H4 (cell line): ENCODE measurements around the gene ANKRD13D. TPM values are rescaled to one million over a fixed set of nuclear protein-coding genes. Genes with fewer than 3 reads are reported as not detected.

Experiments used
- DNase-seq: peaks from one replicate; pipeline ENCODE4 v3.0.0-alpha.2; 2015; ENCODE audit warnings: low spot score
- total RNA-seq: library from RNA; depleted of rRNA; stranded (reverse); fragments of >200 nt; shearing (Covaris generic); gene quantifications from 2 replicates; pipeline ENCODE4 v1.2.3, GENCODE V29; 2014

The ANKRD13D gene
- total RNA-seq, 1 experiment from 2014 or later, result 5.6 TPM

DNA sequence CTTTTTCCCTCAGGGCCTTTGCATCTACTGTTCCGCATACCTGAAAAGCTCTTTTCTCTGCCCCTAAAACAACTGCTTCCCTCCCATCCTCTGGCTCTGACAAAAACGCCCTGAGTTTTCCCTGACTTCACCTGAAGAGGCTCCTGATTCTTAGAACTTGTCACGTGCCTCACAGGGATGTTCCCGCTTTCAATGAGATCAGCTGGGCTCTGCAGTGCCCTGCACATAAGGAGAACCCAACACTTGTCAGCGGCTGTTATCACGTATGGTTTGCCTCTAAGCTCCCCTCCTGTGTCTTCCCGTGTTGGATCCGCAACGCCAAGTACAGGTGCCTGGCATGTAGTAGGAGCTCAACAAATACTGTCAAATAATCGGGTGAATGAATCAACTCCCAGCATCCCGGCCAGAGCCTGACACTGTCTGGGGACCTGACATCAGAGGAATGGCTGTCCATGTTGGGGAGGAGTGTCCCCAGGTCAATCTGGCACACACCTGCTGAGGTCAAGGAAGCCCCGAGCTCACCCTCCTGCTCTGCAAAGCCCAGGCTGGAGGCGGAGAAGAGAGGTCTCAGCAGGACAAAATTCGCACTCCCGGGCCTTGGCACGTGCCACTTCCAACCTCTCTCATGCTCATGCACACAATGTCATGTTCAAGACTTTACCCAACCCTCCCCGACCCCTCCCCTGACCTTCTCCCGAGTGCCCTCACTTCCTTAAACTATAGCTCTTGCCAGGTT is 27.0 kb upstream of the ANKRD13D start:
- no peak for DNase-seq

DNA sequence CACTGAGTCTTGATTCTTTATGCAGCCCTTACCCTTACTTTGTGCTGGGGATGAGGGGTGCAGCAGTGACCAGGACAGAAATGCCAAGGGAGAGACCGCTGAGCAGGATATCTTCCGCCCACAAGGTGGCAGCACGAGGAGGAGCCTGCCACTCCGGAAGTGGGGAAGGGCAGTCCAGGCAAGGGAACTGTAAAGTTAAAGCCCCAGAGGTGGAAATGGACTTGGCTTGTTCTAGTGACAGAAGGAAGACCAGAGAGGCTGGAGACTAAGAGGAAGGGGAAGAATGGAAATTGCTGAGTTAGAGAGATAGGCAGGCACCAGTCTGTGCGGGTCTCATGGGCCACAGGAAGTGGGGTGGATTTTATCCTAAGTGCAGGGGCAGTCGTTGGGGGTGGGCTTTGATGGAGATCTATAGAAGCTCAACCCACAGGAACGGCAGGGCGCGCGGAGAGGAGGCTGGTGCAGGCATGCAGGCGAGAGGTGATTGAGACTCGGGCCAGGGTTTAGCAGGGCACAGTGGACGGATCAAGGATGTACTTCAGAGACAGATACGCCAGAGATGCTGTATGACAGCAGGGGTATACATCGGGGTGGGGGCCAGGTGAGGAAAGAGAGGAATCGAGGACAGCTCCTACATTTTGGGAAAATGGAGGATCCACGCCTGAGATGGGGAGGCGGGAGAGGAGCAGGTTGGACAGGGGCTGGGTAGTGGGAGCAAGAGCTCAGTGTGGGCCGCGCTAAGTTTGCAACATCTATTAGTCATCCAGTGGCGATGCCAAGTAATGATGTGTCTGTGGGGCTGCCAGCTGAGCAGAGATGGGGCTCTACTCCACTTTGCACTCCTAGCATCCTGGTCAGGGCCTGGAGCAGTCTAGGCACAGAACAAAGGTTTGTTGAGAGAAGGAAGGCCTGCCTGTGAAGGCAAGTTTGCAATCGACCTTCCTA is 26.1 kb upstream of the ANKRD13D start:
- DNase-seq, result peak; percentile 77

DNA sequence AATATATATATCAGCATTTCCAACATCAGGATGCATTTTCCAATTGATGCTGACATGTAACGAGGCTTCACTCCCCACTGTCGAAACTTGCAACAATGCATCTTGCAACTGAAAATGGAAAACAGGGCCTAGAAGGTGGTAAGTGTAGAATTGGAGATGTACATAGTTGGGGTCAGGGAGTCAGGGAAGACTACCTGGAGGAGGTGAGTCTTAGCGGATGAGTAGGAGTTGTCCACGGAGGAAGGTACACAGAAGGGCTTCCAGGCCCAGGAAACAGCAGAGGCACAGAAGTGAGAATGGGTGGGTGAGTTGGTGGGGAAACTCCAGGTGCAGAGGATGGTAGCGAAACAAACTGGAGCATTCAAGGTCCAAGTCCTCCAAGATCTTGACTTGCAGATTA is 24.8 kb upstream of the ANKRD13D start:
- DNase-seq, result no peak

DNA sequence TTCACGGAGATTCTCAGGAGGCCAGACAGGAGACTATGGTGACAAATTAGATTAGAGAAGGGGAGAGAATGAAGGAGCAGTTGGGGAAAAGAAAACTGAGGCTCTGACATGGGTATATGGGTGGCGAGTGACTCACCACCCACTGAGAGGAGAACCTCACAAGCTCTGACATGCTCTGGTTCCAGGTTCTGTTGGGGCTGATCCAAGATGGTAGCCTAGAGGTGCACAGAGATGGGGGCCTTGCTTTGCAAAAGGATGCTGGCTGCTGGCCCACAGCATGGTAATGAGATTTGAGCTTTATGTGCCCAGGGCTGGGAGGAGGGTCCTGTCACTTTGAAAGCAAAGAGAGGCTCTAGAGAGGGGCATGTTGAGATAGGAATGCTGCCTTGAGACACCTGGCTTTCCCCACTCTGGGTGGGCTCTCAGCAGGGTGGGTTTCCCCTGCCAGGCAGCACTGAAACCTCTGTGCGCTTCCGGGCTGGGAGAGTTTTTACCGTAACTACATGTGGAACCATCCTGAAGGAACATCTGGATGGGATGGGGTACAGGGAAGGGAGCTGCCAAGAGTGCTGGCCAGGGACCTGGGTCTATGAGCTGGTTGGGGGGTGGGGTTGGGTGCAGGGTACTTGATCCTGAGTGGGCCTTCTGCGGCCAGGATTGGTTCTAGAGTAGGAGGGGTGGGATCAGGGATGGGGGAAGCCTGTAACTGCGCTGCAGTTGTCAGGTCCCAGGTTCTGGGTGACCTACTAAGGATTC is 24.0 kb upstream of the ANKRD13D start:
- DNase-seq, result no peak

- DNase-seq, result no peak
These were observed 23.3 kb upstream of the ANKRD13D start for GRCh38 chr11:67265633-67266448.

DNA sequence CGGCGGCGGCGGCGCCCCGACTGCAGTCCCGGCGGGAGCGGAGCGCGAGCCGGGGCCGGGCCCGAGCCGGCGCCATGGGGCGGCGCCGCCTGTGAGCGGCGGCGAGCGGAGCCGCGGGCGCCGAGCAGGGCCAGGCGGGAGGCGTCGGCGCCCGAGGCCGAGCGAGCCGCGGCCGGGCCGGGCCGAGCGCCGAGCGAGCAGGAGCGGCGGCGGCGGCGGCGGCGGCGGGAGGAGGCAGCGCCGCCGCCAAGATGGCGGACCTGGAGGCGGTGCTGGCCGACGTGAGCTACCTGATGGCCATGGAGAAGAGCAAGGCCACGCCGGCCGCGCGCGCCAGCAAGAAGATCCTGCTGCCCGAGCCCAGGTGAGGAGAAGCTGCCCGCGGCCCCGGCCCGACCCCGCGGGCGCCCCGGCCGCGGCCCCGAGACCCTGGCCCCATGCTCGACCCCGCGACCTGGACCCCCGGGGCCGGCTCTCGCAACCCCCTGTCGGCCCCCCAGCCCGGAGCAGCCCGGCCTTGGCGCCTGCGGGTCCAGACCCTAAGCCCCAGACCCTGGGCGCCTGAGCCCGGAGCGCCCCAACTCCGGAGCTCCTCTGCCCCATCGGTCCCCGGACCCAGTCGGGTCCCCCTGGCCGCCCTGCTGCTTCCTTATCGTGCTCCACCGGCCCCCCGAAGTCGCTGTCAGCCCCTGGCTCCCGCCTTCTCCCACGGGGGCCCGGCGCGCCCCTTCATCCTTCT is 22.5 kb upstream of the ANKRD13D start, which contains the start of gene GRK2:
TSS of gene GRK2 (plus strand) at position 25 of the 739 bp plus-strand sequence. CDS start at position 252, 227 bp downstream.
- no peak for DNase-seq

DNA sequence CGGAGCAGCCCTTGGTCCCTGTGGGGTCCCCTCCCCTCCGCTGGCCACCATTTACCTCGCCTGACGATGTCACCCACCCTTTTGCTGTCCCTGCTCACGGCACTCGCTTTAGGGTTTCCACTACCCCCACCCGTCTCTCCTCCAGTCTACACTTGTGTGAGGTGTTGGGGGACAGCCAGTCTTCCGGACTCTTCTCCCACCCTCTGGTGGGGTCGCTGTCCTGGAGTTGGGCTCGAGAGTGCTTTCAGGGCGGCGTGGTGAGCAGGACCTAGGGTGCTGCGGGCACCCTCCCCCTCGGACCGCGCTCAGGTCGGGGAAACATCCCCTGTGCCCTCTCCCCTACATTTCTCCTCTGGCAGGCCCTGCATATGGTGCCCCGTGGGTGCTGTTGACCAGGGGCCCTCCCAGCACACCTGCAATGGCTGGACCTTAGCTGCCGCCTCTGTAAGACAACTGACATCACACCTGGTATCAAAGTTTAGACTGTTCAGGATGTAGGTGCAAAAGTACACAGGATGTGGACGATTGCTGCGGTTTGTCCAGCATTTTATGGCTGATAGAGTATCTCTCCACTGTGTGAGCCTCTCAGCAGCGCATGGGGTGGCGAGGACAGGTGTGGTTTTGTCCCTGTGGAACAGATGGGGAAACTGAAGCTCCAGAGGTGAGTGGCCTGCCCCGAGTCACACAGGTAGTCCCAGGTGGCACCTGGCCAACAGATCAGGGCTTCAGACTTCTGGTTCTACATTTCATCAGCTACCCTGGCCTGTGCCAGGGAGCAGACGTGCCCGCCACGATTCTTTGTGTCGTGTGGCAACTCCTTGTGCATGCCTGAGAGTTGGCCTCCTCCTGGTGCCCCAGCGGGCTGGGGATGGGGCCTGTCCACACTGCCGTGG is 21.7 kb upstream of the ANKRD13D start:
- no peak for DNase-seq

DNA sequence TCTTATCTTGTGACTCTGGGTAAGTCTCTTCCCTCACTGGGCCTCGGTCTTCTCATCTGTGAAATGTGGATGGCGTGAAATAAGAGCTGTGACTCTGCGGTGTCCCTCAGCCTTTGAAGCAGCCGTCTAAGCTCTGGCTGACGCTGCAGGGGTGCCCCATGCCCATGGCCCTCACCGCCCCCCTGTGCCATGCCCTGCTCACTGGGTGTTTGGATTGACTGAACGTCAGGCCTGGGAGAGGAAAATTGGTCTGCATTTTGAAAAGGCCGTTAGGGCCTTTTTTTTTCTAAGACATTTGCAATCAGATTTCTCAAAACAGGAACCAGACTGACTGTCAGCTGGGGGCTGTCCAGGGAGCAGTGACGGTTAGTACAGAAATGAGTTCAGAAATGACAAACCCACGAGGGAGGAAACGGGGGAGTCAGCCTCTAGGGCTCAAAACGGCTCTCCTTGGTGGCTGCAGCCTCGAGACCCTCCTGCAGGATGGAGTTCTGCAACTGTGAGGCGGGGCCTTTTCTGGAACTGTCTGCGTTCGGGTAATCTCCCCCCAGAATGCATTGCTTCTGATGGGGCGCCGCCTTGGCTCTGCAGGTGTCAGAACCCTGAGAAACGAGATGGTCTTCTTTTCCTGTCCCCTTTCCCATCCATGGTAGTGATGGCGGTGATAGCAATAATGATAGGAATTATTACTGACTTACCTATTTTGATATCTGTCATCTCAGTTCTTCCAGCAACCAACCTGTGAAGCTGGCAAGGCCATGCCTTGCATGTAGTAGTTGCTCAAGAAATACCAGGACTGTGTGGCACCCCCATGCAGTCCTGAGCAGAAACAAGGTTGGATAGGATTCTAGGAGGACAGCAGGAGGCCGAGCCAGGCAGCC is 20.8 kb upstream of the ANKRD13D start:
- no peak for DNase-seq

DNA sequence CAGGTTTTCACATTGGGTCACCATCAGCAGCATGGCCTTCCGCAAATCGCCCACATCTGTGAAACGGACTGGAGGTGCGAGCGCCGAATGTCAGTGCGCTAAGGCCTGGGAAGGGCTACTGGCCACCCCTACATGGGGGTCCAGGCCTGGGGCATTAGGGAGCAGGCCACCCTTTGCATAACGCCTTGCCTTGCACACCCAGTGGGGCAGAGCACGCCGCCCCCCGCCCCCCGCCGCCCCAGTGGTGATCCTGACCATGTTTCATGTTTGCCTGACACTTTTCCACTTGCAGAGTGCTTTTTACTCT is 20.2 kb upstream of the ANKRD13D start:
- no peak for DNase-seq

- DNase-seq, result no peak
These were observed 19.5 kb upstream of the ANKRD13D start for GRCh38 chr11:67269401-67270255.

DNA sequence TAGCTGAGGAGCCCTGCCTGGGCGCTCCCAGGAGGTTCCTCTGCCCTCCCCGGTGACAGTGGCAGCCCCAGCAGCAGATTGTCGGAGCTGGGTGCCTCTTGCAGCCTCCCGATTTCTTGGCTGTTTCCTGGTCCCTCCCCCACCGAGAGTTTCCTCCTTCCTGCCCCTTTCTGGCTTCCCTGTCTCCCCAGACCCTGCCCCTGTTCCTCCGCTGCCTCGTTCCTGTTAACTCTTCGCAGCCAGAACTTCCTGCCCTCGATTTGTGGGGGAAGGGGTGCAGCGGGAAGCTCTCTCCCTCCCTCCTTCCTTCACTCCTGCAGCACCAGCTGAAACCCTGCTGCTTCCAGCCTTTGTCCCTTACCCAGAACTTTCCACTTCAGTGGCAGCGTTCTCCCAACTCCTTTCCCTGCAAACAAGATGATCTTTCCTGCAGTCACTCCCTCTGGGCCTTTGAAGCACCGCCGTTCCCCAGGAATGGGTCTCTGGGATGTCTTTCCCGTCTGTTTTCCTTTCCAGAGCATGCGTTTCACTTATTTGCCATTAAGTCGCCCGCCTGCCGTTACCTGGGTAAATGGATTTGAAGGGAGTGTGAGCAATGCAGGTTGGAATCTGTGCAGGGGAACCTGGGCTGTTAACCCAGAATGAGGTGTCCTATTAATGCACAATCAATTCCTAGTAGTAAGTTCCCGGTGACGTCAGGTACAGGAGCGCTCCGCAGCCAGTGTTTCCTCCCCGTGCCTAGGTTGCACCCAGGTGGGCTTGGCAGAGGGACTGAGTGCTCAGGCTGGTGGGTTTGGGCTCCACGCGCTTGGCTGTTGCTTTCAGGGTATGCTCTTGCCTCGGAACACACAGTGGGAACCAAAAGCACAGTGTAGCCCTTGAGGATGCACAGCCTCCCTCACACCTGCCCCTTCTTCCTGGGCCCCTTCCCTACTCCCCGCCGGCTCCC is 18.6 kb upstream of the ANKRD13D start:
- no peak for DNase-seq

DNA sequence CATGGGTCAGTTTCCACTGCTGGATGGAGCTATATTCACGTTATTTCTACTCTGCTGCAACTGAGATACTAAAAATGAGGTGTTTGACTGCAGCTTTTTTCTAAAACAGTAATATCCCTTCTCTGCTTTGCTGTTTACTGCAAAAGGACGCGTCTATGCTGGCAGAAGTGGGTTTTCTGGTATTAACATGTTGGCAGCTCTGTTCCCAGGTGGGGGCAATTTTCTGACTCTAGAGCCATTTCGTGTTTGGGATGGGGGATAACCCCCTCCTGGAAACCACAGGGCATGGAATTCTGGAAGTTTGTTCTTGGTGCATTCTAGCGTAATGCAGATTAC is 17.9 kb upstream of the ANKRD13D start:
- DNase-seq, result no peak

- DNase-seq, result no peak
These were observed 17.4 kb upstream of the ANKRD13D start for GRCh38 chr11:67271541-67272284.

- DNase-seq, result no peak
These were observed 16.5 kb upstream of the ANKRD13D start for GRCh38 chr11:67272327-67273259.
